ENCODE results near the gene MAP1LC3B. TPM values are rescaled to one million over a fixed set of nuclear protein-coding genes. Genes with fewer than 3 reads are reported as not detected.

The MAP1LC3B gene
- total and polyA plus RNA-seq, 2 of the 8 experiments (the other 6 are each of a cell fraction or from before 2014, with no cell fraction given): 29.5 to 48.5 TPM

GRCh38 chr16:87383505-87384161 lies 8.5 kb upstream of the MAP1LC3B start, which contains the start of gene FBXO31 (continued):
- TF ChIP-seq BCL11A (IDR thresholded peaks at IDR 0.05; ENCODE audit: low read depth in 2 of 2, low read length in 2 of 2) (no peak), SRF (IDR thresholded peaks at IDR 0.05; ENCODE audit: low read depth, low read length) (no peak)
- TF ChIP-seq, protein P1, sequence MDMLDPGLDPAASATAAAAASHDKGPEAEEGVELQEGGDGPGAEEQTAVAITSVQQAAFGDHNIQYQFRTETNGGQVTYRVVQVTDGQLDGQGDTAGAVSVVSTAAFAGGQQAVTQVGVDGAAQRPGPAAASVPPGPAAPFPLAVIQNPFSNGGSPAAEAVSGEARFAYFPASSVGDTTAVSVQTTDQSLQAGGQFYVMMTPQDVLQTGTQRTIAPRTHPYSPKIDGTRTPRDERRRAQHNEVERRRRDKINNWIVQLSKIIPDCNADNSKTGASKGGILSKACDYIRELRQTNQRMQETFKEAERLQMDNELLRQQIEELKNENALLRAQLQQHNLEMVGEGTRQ (IDR thresholded peaks at IDR 0.05; ENCODE audit: low read length): no peak
